ENCODE data around the gene CD180. TPM values are rescaled to one million over a fixed set of nuclear protein-coding genes. Genes with fewer than 3 reads are reported as not detected.

CD180 gene
- total and polyA plus RNA-seq, 2 donors (not counting 3 experiments of a cell fraction or from before 2014, with no cell fraction given): not detected

DNA sequence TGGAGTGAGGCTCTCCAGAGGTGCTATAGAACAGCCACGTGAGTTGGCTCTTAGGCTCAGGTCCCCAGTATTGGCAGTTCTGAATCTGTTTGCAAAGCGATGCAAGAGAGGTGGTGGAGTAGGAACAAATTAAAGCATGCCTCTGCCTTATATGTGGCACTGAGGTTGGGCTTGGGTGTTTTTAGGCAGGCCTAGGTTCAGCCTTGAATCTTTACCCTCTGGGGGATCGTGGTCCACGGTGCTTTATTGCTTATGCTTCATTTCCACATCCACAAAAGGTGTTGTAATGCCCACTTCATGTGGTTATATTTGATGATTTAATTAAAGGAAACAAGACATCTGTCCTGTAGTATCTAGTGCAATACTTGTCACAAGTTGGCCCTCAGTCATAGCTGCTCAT lies 56.2 kb downstream of the CD180 start:
- TF ChIP-seq EZH2 (IDR thresholded peaks at IDR 0.05; ENCODE audit: borderline replicate concordance, low read depth, low read length, severe bottlenecking) (no peak), POLR2A (IDR thresholded peaks at IDR 0.05; ENCODE audit: low read depth, low read length) (no peak)
- TF ChIP-seq, protein P1, sequence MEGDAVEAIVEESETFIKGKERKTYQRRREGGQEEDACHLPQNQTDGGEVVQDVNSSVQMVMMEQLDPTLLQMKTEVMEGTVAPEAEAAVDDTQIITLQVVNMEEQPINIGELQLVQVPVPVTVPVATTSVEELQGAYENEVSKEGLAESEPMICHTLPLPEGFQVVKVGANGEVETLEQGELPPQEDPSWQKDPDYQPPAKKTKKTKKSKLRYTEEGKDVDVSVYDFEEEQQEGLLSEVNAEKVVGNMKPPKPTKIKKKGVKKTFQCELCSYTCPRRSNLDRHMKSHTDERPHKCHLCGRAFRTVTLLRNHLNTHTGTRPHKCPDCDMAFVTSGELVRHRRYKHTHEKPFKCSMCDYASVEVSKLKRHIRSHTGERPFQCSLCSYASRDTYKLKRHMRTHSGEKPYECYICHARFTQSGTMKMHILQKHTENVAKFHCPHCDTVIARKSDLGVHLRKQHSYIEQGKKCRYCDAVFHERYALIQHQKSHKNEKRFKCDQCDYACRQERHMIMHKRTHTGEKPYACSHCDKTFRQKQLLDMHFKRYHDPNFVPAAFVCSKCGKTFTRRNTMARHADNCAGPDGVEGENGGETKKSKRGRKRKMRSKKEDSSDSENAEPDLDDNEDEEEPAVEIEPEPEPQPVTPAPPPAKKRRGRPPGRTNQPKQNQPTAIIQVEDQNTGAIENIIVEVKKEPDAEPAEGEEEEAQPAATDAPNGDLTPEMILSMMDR (IDR thresholded peaks at IDR 0.05; ENCODE audit: extremely low read depth in 1 of 2, insufficient read depth in 1 of 2, low read depth in 1 of 2, low read length in 2 of 2): no peak
- Histone ChIP-seq H3K36me3 (ENCODE audit: control insufficient read depth in 2 of 2, extremely low read depth in 1 of 2, insufficient read depth in 2 of 2, low read length in 2 of 2) (peaks cover 42 to 44% of the 10 kb centered on the region in 2 experiments), H3K4me1 (ENCODE audit: control insufficient read depth, extremely low read depth, insufficient read depth, low read length) (no peaks in the 10 kb centered on the region), H4K20me1 (replicated peaks; ENCODE audit: control insufficient read depth, extremely low read depth, insufficient read depth, low read length) (no peaks in the 10 kb centered on the region), H3K27me3 (ENCODE audit: control insufficient read depth in 2 of 2, insufficient read depth in 2 of 2, low read length in 2 of 2) (no peaks in the 10 kb centered on the region), H3K9me3 (replicated peaks; ENCODE audit: control insufficient read depth, insufficient read depth, low read length) (no peaks in the 10 kb centered on the region), H3K27ac (ENCODE audit: insufficient read depth, low read depth, low read length) (no peak overlapping the region), H3K4me3 (replicated peaks in 1 of 3; ENCODE audit: insufficient read depth in 1 of 3, low read depth in 1 of 3, low read length in 3 of 3) (no peak overlapping the region), H3K79me2 (ENCODE audit: control insufficient read depth, insufficient read depth, low read length) (no peaks in the 10 kb centered on the region), H3K9ac (replicated peaks; ENCODE audit: extremely low read depth, insufficient read depth, low read length) (no peak overlapping the region), H2AFZ (ENCODE audit: low read depth, low read length) (no peak overlapping the region), H3K9me1 (replicated peaks; ENCODE audit: control insufficient read depth, extremely low read depth, insufficient read depth, low read length) (no peaks in the 10 kb centered on the region), H3K4me2 (ENCODE audit: insufficient read depth, low read length) (no peak overlapping the region)
- BruUV-seq (replicated peaks): no TSS peak
- DNase-seq (ENCODE audit: low read depth, low spot score) (no peak), FAIRE-seq (no peak)
- intact Hi-C loops (cut with micrococcal nuclease) (no loop called here), dilution Hi-C loops (cut with MboI; ENCODE audit: extremely low pct_ligation_motif_present, low sequenced_read_pairs) (no loop called here)
- ChIA-PET CTCF (no interaction called here), POLR2A (no interaction called here)

DNA sequence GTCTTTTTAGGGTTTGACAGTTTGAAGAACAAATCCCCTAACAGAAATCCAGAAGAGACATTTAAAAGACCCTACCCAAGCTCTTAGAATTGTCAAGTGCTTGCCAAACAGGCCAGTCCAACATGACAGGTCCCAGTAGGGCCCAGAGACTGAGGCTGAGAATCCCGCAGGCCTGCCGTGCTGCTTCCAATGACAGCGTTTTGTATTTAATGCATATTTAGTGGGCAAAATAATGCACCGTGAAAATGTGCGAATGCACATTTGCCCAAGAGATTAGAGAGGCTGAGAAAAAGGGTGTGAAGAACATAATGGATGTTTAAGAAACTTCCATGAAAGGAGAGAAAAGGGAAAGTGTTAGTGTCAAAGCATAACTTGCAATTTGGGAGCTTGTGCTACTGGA lies 57.6 kb downstream of the CD180 start:
- Histone ChIP-seq H3K4me2 (ENCODE audit: insufficient read depth, low read length) (no peak overlapping the region), H3K36me3 (ENCODE audit: control insufficient read depth in 2 of 2, extremely low read depth in 1 of 2, insufficient read depth in 2 of 2, low read length in 2 of 2) (peaks cover 35 to 46% of the 10 kb centered on the region in 2 experiments), H3K9ac (replicated peaks; ENCODE audit: extremely low read depth, insufficient read depth, low read length) (no peak overlapping the region), H3K9me1 (replicated peaks; ENCODE audit: control insufficient read depth, extremely low read depth, insufficient read depth, low read length) (no peaks in the 10 kb centered on the region), H3K4me3 (replicated peaks in 1 of 3; ENCODE audit: insufficient read depth in 1 of 3, low read depth in 1 of 3, low read length in 3 of 3) (no peak overlapping the region), H3K79me2 (ENCODE audit: control insufficient read depth, insufficient read depth, low read length) (no peaks in the 10 kb centered on the region), H2AFZ (ENCODE audit: low read depth, low read length) (no peak overlapping the region), H3K9me3 (replicated peaks; ENCODE audit: control insufficient read depth, insufficient read depth, low read length) (no peaks in the 10 kb centered on the region), H3K4me1 (ENCODE audit: control insufficient read depth, extremely low read depth, insufficient read depth, low read length) (no peaks in the 10 kb centered on the region), H3K27ac (ENCODE audit: insufficient read depth, low read depth, low read length) (no peak overlapping the region), H4K20me1 (replicated peaks; ENCODE audit: control insufficient read depth, extremely low read depth, insufficient read depth, low read length) (no peaks in the 10 kb centered on the region), H3K27me3 (ENCODE audit: control insufficient read depth in 2 of 2, insufficient read depth in 2 of 2, low read length in 2 of 2) (no peaks in the 10 kb centered on the region)
- TF ChIP-seq FOS (IDR thresholded peaks at IDR 0.05; ENCODE audit: borderline replicate concordance, insufficient read depth, low read length) (no peak), POLR2AphosphoS5 (IDR thresholded peaks at IDR 0.05; ENCODE audit: insufficient read depth, low read depth, low read length) (no peak), POLR2A (IDR thresholded peaks at IDR 0.05; ENCODE audit: low read depth, low read length) (no peak), MYC (IDR thresholded peaks at IDR 0.05; ENCODE audit: low read depth, low read length) (no peak), JUN (IDR thresholded peaks at IDR 0.05; ENCODE audit: borderline replicate concordance, insufficient read depth, insufficient read length, low read depth) (no peak), EZH2 (IDR thresholded peaks at IDR 0.05; ENCODE audit: borderline replicate concordance, low read depth, low read length, severe bottlenecking) (no peak)
- TF ChIP-seq, protein P1 (IDR thresholded peaks at IDR 0.05; ENCODE audit: extremely low read depth in 1 of 2, insufficient read depth in 1 of 2, low read depth in 1 of 2, low read length in 2 of 2): no peak
- TF ChIP-seq, protein P2, sequence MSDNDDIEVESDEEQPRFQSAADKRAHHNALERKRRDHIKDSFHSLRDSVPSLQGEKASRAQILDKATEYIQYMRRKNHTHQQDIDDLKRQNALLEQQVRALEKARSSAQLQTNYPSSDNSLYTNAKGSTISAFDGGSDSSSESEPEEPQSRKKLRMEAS (IDR thresholded peaks at IDR 0.05; ENCODE audit: insufficient read depth, insufficient read length): no peak
- ChIA-PET CTCF (interaction anchor here (0.8 kb wide), 1 partner anchor 31 kb away, joined by 3 read pairs; no protein-coding TSS in a partner anchor), POLR2A (no interaction called here)
- no TSS peak for BruUV-seq (replicated peaks)
- FAIRE-seq: no peak
- dilution Hi-C loops (cut with MboI; ENCODE audit: extremely low pct_ligation_motif_present, low sequenced_read_pairs) (no loop called here), intact Hi-C loops (cut with micrococcal nuclease) (no loop called here)
- no peak for DNase-seq (ENCODE audit: low read depth, low spot score)
